ENCODE data around the gene EFEMP2.
A peak's percentile ranks its signal among the peaks of the same experiment; 100 is the strongest.

The EFEMP2 gene

GRCh38 chr11:65900125-65900898, 27.7 kb upstream of the EFEMP2 start, which contains the start of gene FOSL1:
FOSL1 (minus strand) TSS chr11:65900388; CDS start chr11:65900339, 49 bp downstream.
- Histone ChIP-seq H3K27ac (peak within 1 kb of the TSS; percentile 60 to 88), H3K4me3 (peak within 1 kb of the TSS; percentile 81)
- no peak for TF ChIP-seq CTCF (IDR thresholded peaks at IDR 0.05)
- DNase-seq (ENCODE audit: low spot score) = peak; percentile 93

GRCh38 chr11:65899356-65900124, 26.9 kb upstream of the EFEMP2 start:
- peak overlapping the region; percentile 81 for H3K4me3 ChIP-seq
- TF ChIP-seq CTCF (IDR thresholded peaks at IDR 0.05) = no peak

GRCh38 chr11:65898656-65899355, 26.2 kb upstream of the EFEMP2 start:
- TF ChIP-seq CTCF (IDR thresholded peaks at IDR 0.05) = no peak
- Histone ChIP-seq H3K27ac (peak overlapping the region; percentile 60 to 88), H3K4me3 (peak overlapping the region; percentile 81)
- no peak for DNase-seq (ENCODE audit: low spot score)

More at GRCh38 chr11:65899356-65900124, 26.9 kb upstream of the EFEMP2 start:
- DNase-seq (ENCODE audit: low spot score) = peak; percentile 90
- H3K27ac ChIP-seq = peak overlapping the region; percentile 60 to 88

- no peak for TF ChIP-seq CTCF (IDR thresholded peaks at IDR 0.05)
- H3K27ac ChIP-seq = no peak overlapping the region
- H3K4me3 ChIP-seq = no peak overlapping the region
- no peak for DNase-seq (ENCODE audit: low spot score)
Measured at GRCh38 chr11:65897020-65897471, 24.4 kb upstream of the EFEMP2 start.

GRCh38 chr11:65896034-65896999, 23.7 kb upstream of the EFEMP2 start:
- TF ChIP-seq CTCF (IDR thresholded peaks at IDR 0.05) = no peak
- Histone ChIP-seq H3K27ac (no peak overlapping the region), H3K4me3 (no peak overlapping the region)
- DNase-seq (ENCODE audit: low spot score) = no peak

- H3K4me3 ChIP-seq = no peak overlapping the region
- H3K27ac ChIP-seq = no peak overlapping the region
- no peak for TF ChIP-seq CTCF (IDR thresholded peaks at IDR 0.05)
- DNase-seq (ENCODE audit: low spot score) = no peak
Measured at GRCh38 chr11:65895482-65895981, 22.9 kb upstream of the EFEMP2 start.

All from coronary artery (tissue), 2 donors.